GM20000 (cell line): Measurements from ENCODE around the gene PPA1.
"Not testable (repeated sequence)": the region's sequence is repeated elsewhere in the genome, so short reads cannot be mapped to it uniquely, and the experiment has no call there.

Experiments used
- DNase-seq: peaks from one replicate; pipeline ENCODE4 v3.0.0; 2012; ENCODE audit warnings: low spot score
- CTCF ChIP-seq: IDR thresholded peaks from 2 replicates; pipeline ENCODE4 v1.5.1; 2012; ENCODE audit warnings: mild to moderate bottlenecking, control low read depth; ENCODE audit errors: extremely low read depth, missing control alignments

The PPA1 gene

GRCh38 chr10:70234668-70235447, 1.6 kb upstream of the PPA1 start:
- TF ChIP-seq CTCF, result no peak
- no peak for DNase-seq

- DNase-seq, result no peak
- no peak for TF ChIP-seq CTCF
These were observed 691 bp upstream of the PPA1 start for GRCh38 chr10:70233939-70234300.

GRCh38 chr10:70232859-70233108, 445 bp downstream of the PPA1 start:
- no peak for TF ChIP-seq CTCF
- DNase-seq, result no peak

GRCh38 chr10:70232155-70232858, 922 bp downstream of the PPA1 start:
- DNase-seq, result no peak
- no peak for TF ChIP-seq CTCF

GRCh38 chr10:70228491-70228890, 4.7 kb downstream of the PPA1 start:
- no peak for DNase-seq
- no peak for TF ChIP-seq CTCF

GRCh38 chr10:70227548-70228320, 5.5 kb downstream of the PPA1 start:
- TF ChIP-seq CTCF, result no peak
- DNase-seq, result no peak

- TF ChIP-seq CTCF, result no peak
- no peak for DNase-seq
These were observed 9.5 kb downstream of the PPA1 start for GRCh38 chr10:70223728-70224127.

- DNase-seq, result not testable (repeated sequence)
These were observed 10.3 kb downstream of the PPA1 start for GRCh38 chr10:70222811-70223447.
